Smooth muscle cell (in vitro differentiated cells): ENCODE data around the gene MST1. TPM values are rescaled to one million over a fixed set of nuclear protein-coding genes. Genes with fewer than 3 reads are reported as not detected.

Source experiments
- DNase-seq: peaks from one replicate; lab custom pipeline; 2025; ENCODE audit not compliant: unreplicated experiment; lab: John Stamatoyannopoulos, UW
- H2AFZ ChIP-seq: fragments of 200-600 bp; sonication (generic); 2 replicates; pipeline ENCODE4 v1.6.0; 2016; ENCODE audit warnings: antibody characterized with exemption, low read depth, mild to moderate bottlenecking
- H3F3A ChIP-seq: fragments of 200-600 bp; sonication (generic); 2 replicates; pipeline ENCODE4 v1.6.0; 2017; ENCODE audit warnings: antibody characterized with exemption, low read depth
- H3K27ac ChIP-seq: fragments of 200-600 bp; sonication (generic); 2 replicates; pipeline ENCODE4 v1.5.1; 2016; ENCODE audit warnings: low read depth, mild to moderate bottlenecking
- H3K27me3 ChIP-seq: fragments of 200-600 bp; sonication (generic); 2 replicates; pipeline ENCODE4 v1.6.1; 2016; ENCODE audit warnings: low read depth, mild to moderate bottlenecking
- H3K36me3 ChIP-seq: fragments of 200-600 bp; sonication (generic); 2 replicates; pipeline ENCODE4 v1.5.1; 2016; ENCODE audit warnings: low read depth
- H3K4me1 ChIP-seq: fragments of 200-600 bp; sonication (generic); 2 replicates; pipeline ENCODE4 v1.5.1; 2016; ENCODE audit warnings: low read depth
- H3K4me2 ChIP-seq: fragments of 200-600 bp; sonication (generic); 2 replicates; pipeline ENCODE4 v1.6.0; 2016; ENCODE audit warnings: mild to moderate bottlenecking
- H3K4me3 ChIP-seq: fragments of 200-600 bp; sonication (generic); 2 replicates; pipeline ENCODE4 v1.5.1; 2016; ENCODE audit warnings: mild to moderate bottlenecking
- H3K79me2 ChIP-seq: fragments of 200-600 bp; sonication (generic); 2 replicates; pipeline ENCODE4 v1.6.0; 2016; ENCODE audit warnings: low read depth, mild to moderate bottlenecking
- H3K9ac ChIP-seq: fragments of 200-600 bp; sonication (generic); 2 replicates; pipeline ENCODE4 v1.6.0; 2016; ENCODE audit warnings: low read depth
- H3K9me3 ChIP-seq: fragments of 200-600 bp; sonication (generic); replicated peaks from 2 replicates; pipeline ENCODE4 v1.5.1; 2016; ENCODE audit warnings: low read depth
- H4K20me1 ChIP-seq: fragments of 200-600 bp; sonication (generic); 2 replicates; pipeline ENCODE4 v1.6.0; 2016; ENCODE audit warnings: low read depth
- WGBS: methylation state at CpG from one replicate; pipeline ENCODE4 v1.1.7; 2016; ENCODE audit warnings: low lambda C conversion rate; 5-methylcytosine and 5-hydroxymethylcytosine counted together
- polyA plus RNA-seq: library from polyadenylated mRNA; unstranded; fragments of >200 nt; fragmentation: Nextera tagmentation; extraction: Ambion mirVana; gene quantifications from 2 replicates; pipeline ENCODE4 v1.2.1, GENCODE V29; 2016
- total RNA-seq: library from RNA; depleted of rRNA; stranded (reverse); fragments of >200 nt; gene quantifications from 2 replicates; pipeline ENCODE4 v1.2.3, GENCODE V29; 2014
- TF ChIP-seq, protein P1 (sequence below): fragments of 200-600 bp; sonication (generic); IDR thresholded peaks from 2 replicates; pipeline ENCODE4 v1.5.1; 2017; ENCODE audit warnings: borderline replicate concordance, mild to moderate bottlenecking, antibody characterized with exemption; ENCODE audit not compliant: insufficient read depth, poor library complexity, severe bottlenecking

The MST1 gene
- total and polyA plus RNA-seq, 2 experiments from 2014 or later, result 18.7 to 22.9 TPM

DNA sequence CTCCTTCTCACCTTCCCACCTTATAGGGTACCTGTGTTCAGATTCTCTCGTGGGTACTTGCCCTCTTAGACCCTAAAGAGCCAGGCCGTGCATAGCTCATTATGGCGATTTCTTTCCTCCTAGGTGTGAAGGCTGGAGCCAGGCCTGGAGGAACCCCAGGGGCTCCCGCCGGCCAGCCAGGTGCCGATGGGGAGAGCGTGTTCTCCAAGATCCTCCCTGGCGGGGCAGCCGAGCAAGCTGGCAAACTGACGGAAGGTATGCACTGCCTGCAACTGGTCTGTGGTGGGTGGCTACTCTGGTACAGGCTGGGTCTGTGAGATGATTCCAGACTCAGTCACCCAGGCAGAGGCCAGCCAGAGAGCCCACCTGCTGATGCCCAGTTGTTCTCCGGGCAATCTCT is 25.0 kb downstream of the MST1 start:
- TF ChIP-seq, protein P1, sequence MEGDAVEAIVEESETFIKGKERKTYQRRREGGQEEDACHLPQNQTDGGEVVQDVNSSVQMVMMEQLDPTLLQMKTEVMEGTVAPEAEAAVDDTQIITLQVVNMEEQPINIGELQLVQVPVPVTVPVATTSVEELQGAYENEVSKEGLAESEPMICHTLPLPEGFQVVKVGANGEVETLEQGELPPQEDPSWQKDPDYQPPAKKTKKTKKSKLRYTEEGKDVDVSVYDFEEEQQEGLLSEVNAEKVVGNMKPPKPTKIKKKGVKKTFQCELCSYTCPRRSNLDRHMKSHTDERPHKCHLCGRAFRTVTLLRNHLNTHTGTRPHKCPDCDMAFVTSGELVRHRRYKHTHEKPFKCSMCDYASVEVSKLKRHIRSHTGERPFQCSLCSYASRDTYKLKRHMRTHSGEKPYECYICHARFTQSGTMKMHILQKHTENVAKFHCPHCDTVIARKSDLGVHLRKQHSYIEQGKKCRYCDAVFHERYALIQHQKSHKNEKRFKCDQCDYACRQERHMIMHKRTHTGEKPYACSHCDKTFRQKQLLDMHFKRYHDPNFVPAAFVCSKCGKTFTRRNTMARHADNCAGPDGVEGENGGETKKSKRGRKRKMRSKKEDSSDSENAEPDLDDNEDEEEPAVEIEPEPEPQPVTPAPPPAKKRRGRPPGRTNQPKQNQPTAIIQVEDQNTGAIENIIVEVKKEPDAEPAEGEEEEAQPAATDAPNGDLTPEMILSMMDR, result no peak
- Histone ChIP-seq H3F3A (no peaks in the 10 kb centered on the region), H3K9ac (no peak overlapping the region), H3K36me3 (no peaks in the 10 kb centered on the region), H3K4me3 (no peak overlapping the region), H3K4me1 (peaks cover 3% of the 10 kb centered on the region), H3K79me2 (no peaks in the 10 kb centered on the region), H3K4me2 (no peak overlapping the region), H4K20me1 (no peaks in the 10 kb centered on the region), H3K27ac (no peak overlapping the region), H3K27me3 (no peaks in the 10 kb centered on the region), H2AFZ (no peak overlapping the region), H3K9me3 (no peaks in the 10 kb centered on the region)
- WGBS, result 90% methylated on average over 11 of the region's 11 CpGs
- no peak for DNase-seq

DNA sequence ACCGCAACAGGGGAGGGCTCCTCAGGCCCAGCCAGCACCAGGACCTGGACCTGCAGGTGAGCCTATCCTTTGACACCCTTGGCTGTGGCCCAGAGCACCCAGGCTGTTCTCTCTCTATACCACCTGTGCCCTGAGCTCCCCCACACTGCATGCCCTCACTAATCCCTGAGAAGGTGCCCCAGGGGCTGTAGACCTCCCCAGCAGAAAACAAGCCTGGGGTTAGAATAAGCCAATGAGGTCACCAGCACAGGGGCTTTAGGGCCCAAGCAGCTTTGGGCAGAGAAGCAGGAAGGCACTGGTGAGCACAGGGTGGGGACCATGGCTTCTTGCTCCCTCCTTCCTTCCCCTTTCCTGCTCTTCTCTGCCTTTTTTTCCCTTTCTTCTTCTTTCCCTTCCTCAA is 25.4 kb downstream of the MST1 start:
- Histone ChIP-seq H4K20me1 (no peaks in the 10 kb centered on the region), H3K27me3 (no peaks in the 10 kb centered on the region), H3F3A (no peaks in the 10 kb centered on the region), H3K79me2 (no peaks in the 10 kb centered on the region), H3K9me3 (no peaks in the 10 kb centered on the region), H3K36me3 (no peaks in the 10 kb centered on the region), H3K4me2 (no peak overlapping the region), H3K4me3 (no peak overlapping the region), H3K4me1 (peaks cover 3% of the 10 kb centered on the region), H3K27ac (no peak overlapping the region), H3K9ac (no peak overlapping the region), H2AFZ (no peak overlapping the region)
- WGBS, result 90% methylated on average over 1 of the region's 1 CpG
- TF ChIP-seq, protein P1, result no peak
- DNase-seq, result no peak

DNA sequence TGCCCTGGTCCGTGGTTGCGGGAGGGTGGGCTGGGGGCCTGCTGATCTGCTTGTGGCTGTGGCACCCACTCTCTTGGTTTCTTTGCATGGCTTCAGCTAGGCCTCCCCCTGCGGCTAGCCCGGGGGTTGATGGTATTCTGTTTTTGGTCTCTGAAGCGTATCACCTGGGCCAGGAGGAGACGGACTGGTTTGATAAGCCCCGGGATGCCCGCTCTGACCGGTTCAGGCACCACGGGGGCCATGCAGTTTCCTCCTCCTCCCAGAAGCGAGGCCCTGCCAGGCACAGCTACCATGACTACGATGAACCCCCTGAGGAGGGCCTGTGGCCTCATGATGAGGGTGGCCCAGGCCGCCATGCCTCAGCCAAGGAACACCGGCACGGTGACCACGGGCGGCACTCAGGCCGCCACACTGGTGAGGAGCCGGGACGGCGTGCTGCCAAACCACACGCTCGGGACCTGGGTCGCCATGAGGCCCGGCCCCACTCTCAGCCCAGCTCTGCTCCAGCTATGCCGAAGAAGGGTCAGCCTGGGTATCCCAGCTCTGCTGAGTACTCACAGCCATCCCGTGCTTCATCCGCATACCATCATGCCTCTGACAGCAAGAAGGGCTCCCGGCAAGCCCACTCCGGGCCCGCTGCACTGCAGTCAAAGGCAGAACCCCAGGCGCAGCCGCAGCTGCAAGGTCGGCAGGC is 26.4 kb downstream of the MST1 start:
- Histone ChIP-seq H3K9me3 (no peaks in the 10 kb centered on the region), H3K4me3 (no peak overlapping the region), H3F3A (no peaks in the 10 kb centered on the region), H3K4me1 (no peaks in the 10 kb centered on the region), H3K36me3 (no peaks in the 10 kb centered on the region), H3K4me2 (no peak overlapping the region), H4K20me1 (no peaks in the 10 kb centered on the region), H3K27ac (no peak overlapping the region), H3K79me2 (no peaks in the 10 kb centered on the region), H3K27me3 (no peaks in the 10 kb centered on the region), H2AFZ (no peak overlapping the region), H3K9ac (no peak overlapping the region)
- no peak for DNase-seq
- WGBS, result 94% methylated on average over 31 of the region's 34 CpGs
- TF ChIP-seq, protein P1, result no peak

DNA sequence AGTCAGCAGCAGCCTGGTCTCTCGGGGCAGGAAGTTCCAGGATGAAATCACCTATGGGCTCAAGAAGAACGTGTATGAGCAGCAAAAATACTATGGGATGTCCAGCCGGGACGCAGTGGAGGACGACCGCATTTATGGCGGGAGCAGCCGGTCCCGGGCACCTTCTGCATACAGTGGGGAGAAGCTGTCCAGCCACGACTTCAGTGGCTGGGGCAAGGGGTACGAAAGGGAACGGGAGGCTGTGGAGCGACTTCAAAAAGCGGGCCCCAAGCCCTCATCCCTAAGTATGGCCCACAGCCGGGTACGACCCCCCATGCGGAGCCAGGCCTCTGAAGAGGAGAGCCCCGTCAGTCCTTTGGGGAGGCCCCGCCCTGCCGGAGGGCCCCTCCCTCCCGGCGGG is 27.3 kb downstream of the MST1 start:
- 91% methylated on average over 22 of the region's 22 CpGs for WGBS
- H2AFZ ChIP-seq, result no peak overlapping the region

More for the DNA sequence above, 27.3 kb downstream of the MST1 start:
- H3K27me3 ChIP-seq, result no peaks in the 10 kb centered on the region
- no peaks in the 10 kb centered on the region for H3K79me2 ChIP-seq
- H3K4me1 ChIP-seq, result no peaks in the 10 kb centered on the region
- H3K36me3 ChIP-seq, result no peaks in the 10 kb centered on the region
- no peak for DNase-seq
- no peak overlapping the region for H3K9ac ChIP-seq
- TF ChIP-seq, protein P1, result no peak
- no peaks in the 10 kb centered on the region for H3F3A ChIP-seq
- H3K4me3 ChIP-seq, result no peak overlapping the region
- no peaks in the 10 kb centered on the region for H4K20me1 ChIP-seq
- no peaks in the 10 kb centered on the region for H3K9me3 ChIP-seq
- H3K27ac ChIP-seq, result no peak overlapping the region
- H3K4me2 ChIP-seq, result no peak overlapping the region
